Stimulated activated CD4-positive, alpha-beta T cell treated with anti-CD3 and anti-CD28 coated beads, TNF-alpha, amount 100 ng/mL, for 1 hour (primary cell): ENCODE measurements around the gene NTRK2.

Source experiments
- DNase-seq, 3 donors: peaks; one replicate each; pipeline ENCODE4 v3.0.0-alpha.2; 2020; ENCODE audit warnings: low read depth in 3 of 3, low spot score in 1 of 3

The NTRK2 gene

GRCh38 chr9:84669288-84670137 is at the start of gene NTRK2:
Gene NTRK2 (plus strand): TSS chr9:84669729. CDS start chr9:84670749, 1,020 bp downstream.
- DNase-seq, result no peak

- DNase-seq, result no peak
These were observed 49.2 kb upstream of the NTRK2 start for GRCh38 chr9:84620338-84620737.

GRCh38 chr9:84621811-84622210 is 47.7 kb upstream of the NTRK2 start:
- no peak for DNase-seq

GRCh38 chr9:84622981-84623380 is 46.5 kb upstream of the NTRK2 start:
- DNase-seq, result no peak

- DNase-seq, result no peak
These were observed 33.1 kb upstream of the NTRK2 start for GRCh38 chr9:84636436-84636835.

- no peak for DNase-seq
These were observed 26.9 kb upstream of the NTRK2 start for GRCh38 chr9:84642553-84643141.

- no peak for DNase-seq
These were observed 21.8 kb upstream of the NTRK2 start for GRCh38 chr9:84647699-84648098.

- no peak for DNase-seq
These were observed 16.9 kb upstream of the NTRK2 start for GRCh38 chr9:84652496-84653120.

GRCh38 chr9:84655447-84655846 is 14.1 kb upstream of the NTRK2 start:
- no peak for DNase-seq

GRCh38 chr9:84659313-84659712 is 10.2 kb upstream of the NTRK2 start:
- no peak for DNase-seq

- no peak for DNase-seq
These were observed 9.8 kb upstream of the NTRK2 start for GRCh38 chr9:84659773-84660172.

GRCh38 chr9:84667571-84668195 is 1.8 kb upstream of the NTRK2 start:
- no peak for DNase-seq

- DNase-seq, result no peak
These were observed 1.1 kb upstream of the NTRK2 start for GRCh38 chr9:84668196-84669012.

GRCh38 chr9:84669013-84669287 is 579 bp upstream of the NTRK2 start:
- no peak for DNase-seq

- DNase-seq, result no peak
These were observed 861 bp downstream of the NTRK2 start for GRCh38 chr9:84670138-84671041.

- no peak for DNase-seq
These were observed 2.3 kb downstream of the NTRK2 start for GRCh38 chr9:84671586-84672521.

- no peak for DNase-seq
These were observed 4.3 kb downstream of the NTRK2 start for GRCh38 chr9:84673806-84674205.

- no peak for DNase-seq
These were observed 7.6 kb downstream of the NTRK2 start for GRCh38 chr9:84677080-84677479.

GRCh38 chr9:84679571-84679970 is 10.0 kb downstream of the NTRK2 start:
- no peak for DNase-seq
